Fibroblast of lung (primary cell): ENCODE data around the gene ZC3H8.

ENCODE experiments used
- EZH2 ChIP-seq: IDR thresholded peaks from 2 replicates; pipeline ENCODE4 v1.5.1; 2012; ENCODE audit warnings: low read length, control low read depth, mild to moderate bottlenecking; ENCODE audit errors: missing control alignments
- TF ChIP-seq, protein P1 (sequence below), 2 donors: IDR thresholded peaks in 1 of 2; conservative IDR thresholded peaks in 1 of 2; 1 replicate in 1 of 2; 2 replicates in 1 of 2; pipeline ENCODE4 v1.5.1; 2011 to 2012; ENCODE audit warnings: low read length in 2 of 2, control low read depth in 1 of 2, inconsistent platforms in 1 of 2, low read depth in 1 of 2, mild to moderate bottlenecking in 1 of 2

- no peak for TF ChIP-seq EZH2
- TF ChIP-seq, protein P1, sequence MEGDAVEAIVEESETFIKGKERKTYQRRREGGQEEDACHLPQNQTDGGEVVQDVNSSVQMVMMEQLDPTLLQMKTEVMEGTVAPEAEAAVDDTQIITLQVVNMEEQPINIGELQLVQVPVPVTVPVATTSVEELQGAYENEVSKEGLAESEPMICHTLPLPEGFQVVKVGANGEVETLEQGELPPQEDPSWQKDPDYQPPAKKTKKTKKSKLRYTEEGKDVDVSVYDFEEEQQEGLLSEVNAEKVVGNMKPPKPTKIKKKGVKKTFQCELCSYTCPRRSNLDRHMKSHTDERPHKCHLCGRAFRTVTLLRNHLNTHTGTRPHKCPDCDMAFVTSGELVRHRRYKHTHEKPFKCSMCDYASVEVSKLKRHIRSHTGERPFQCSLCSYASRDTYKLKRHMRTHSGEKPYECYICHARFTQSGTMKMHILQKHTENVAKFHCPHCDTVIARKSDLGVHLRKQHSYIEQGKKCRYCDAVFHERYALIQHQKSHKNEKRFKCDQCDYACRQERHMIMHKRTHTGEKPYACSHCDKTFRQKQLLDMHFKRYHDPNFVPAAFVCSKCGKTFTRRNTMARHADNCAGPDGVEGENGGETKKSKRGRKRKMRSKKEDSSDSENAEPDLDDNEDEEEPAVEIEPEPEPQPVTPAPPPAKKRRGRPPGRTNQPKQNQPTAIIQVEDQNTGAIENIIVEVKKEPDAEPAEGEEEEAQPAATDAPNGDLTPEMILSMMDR (conservative IDR thresholded peaks at IDR 0.05 in 1 of 2, IDR thresholded peaks at IDR 0.05 in 1 of 2; ENCODE audit: low read depth in 1 of 2, low read length in 2 of 2) = no peak
Measured at GRCh38 chr2:112194028-112194427, 60.8 kb downstream of the ZC3H8 start.
